ENCODE measurements around the gene PTPRE. TPM values are rescaled to one million over a fixed set of nuclear protein-coding genes. Genes with fewer than 3 reads are reported as not detected.

The PTPRE gene
- total RNA-seq, 1 donor from 2014 or later = 1.2 TPM

- H3K27me3 Mint-ChIP-seq (ENCODE audit: unreplicated experiment) = no peaks in the 10 kb centered on the region
- H3K36me3 Mint-ChIP-seq (ENCODE audit: unreplicated experiment) = no peaks in the 10 kb centered on the region
- DNase-seq (ENCODE audit: extremely low spot score, unreplicated experiment) = no peak
- no peak overlapping the region for H3K4me3 Mint-ChIP-seq (ENCODE audit: unreplicated experiment)
- no peak overlapping the region for H3K27ac Mint-ChIP-seq (ENCODE audit: unreplicated experiment)
- TF ChIP-seq CTCF (IDR thresholded peaks at IDR 0.05) = no peak
- no peaks in the 10 kb centered on the region for H3K9me3 Mint-ChIP-seq (ENCODE audit: unreplicated experiment)
- no peaks in the 10 kb centered on the region for H3K4me1 Mint-ChIP-seq (ENCODE audit: unreplicated experiment)
Observed at GRCh38 chr10:128047351-128047750, 140.4 kb downstream of the PTPRE start.

- no peak for TF ChIP-seq CTCF (IDR thresholded peaks at IDR 0.05)
Observed at GRCh38 chr10:128047991-128048818, 141.3 kb downstream of the PTPRE start.

GRCh38 chr10:128048819-128049210 lies 141.9 kb downstream of the PTPRE start:
- H3K4me3 Mint-ChIP-seq (ENCODE audit: unreplicated experiment) = no peak overlapping the region
- H3K27ac Mint-ChIP-seq (ENCODE audit: unreplicated experiment) = no peak overlapping the region
- TF ChIP-seq CTCF (IDR thresholded peaks at IDR 0.05) = no peak
- DNase-seq (ENCODE audit: extremely low spot score, unreplicated experiment) = no peak
- H3K4me1 Mint-ChIP-seq (ENCODE audit: unreplicated experiment) = no peaks in the 10 kb centered on the region
- no peaks in the 10 kb centered on the region for H3K9me3 Mint-ChIP-seq (ENCODE audit: unreplicated experiment)
- H3K27me3 Mint-ChIP-seq (ENCODE audit: unreplicated experiment) = no peaks in the 10 kb centered on the region
- H3K36me3 Mint-ChIP-seq (ENCODE audit: unreplicated experiment) = no peaks in the 10 kb centered on the region

More at GRCh38 chr10:128047991-128048818, 141.3 kb downstream of the PTPRE start:
- no peak overlapping the region for H3K27ac Mint-ChIP-seq (ENCODE audit: unreplicated experiment)
- DNase-seq (ENCODE audit: extremely low spot score, unreplicated experiment) = no peak
- no peaks in the 10 kb centered on the region for H3K4me1 Mint-ChIP-seq (ENCODE audit: unreplicated experiment)
- no peaks in the 10 kb centered on the region for H3K27me3 Mint-ChIP-seq (ENCODE audit: unreplicated experiment)
- no peak overlapping the region for H3K4me3 Mint-ChIP-seq (ENCODE audit: unreplicated experiment)
- no peaks in the 10 kb centered on the region for H3K9me3 Mint-ChIP-seq (ENCODE audit: unreplicated experiment)
- no peaks in the 10 kb centered on the region for H3K36me3 Mint-ChIP-seq (ENCODE audit: unreplicated experiment)

GRCh38 chr10:128049226-128050120 lies 142.6 kb downstream of the PTPRE start:
- no peaks in the 10 kb centered on the region for H3K36me3 Mint-ChIP-seq (ENCODE audit: unreplicated experiment)
- H3K4me1 Mint-ChIP-seq (ENCODE audit: unreplicated experiment) = no peaks in the 10 kb centered on the region
- TF ChIP-seq CTCF (IDR thresholded peaks at IDR 0.05) = no peak
- H3K4me3 Mint-ChIP-seq (ENCODE audit: unreplicated experiment) = no peak overlapping the region
- H3K27me3 Mint-ChIP-seq (ENCODE audit: unreplicated experiment) = no peaks in the 10 kb centered on the region
- H3K9me3 Mint-ChIP-seq (ENCODE audit: unreplicated experiment) = no peaks in the 10 kb centered on the region
- no peak overlapping the region for H3K27ac Mint-ChIP-seq (ENCODE audit: unreplicated experiment)
- no peak for DNase-seq (ENCODE audit: extremely low spot score, unreplicated experiment)

GRCh38 chr10:128050121-128050516 lies 143.2 kb downstream of the PTPRE start:
- Mint-ChIP-seq H3K36me3 (ENCODE audit: unreplicated experiment) (no peaks in the 10 kb centered on the region), H3K27me3 (ENCODE audit: unreplicated experiment) (no peaks in the 10 kb centered on the region), H3K27ac (ENCODE audit: unreplicated experiment) (no peak overlapping the region), H3K4me3 (ENCODE audit: unreplicated experiment) (no peak overlapping the region), H3K9me3 (ENCODE audit: unreplicated experiment) (no peaks in the 10 kb centered on the region), H3K4me1 (ENCODE audit: unreplicated experiment) (no peaks in the 10 kb centered on the region)
- no peak for DNase-seq (ENCODE audit: extremely low spot score, unreplicated experiment)
- TF ChIP-seq CTCF (IDR thresholded peaks at IDR 0.05) = no peak

Measured in osteocyte (in vitro differentiated cells).